Activated CD8-positive, alpha-beta memory T cell treated with anti-CD3 and anti-CD28 coated beads, Interleukin-2, amount 50 U/mL, for 4 hours (primary cell): Measurements from ENCODE around the gene TFAP2A.

Experiments used
- DNase-seq: peaks from one replicate; pipeline ENCODE4 v3.0.0-alpha.2; 2020

TFAP2A gene

GRCh38 chr6:10414756-10415616 lies at the start of gene TFAP2A:
Gene TFAP2A (minus strand): TSS chr6:10415074. CDS start chr6:10414991, 83 bp downstream.
- DNase-seq, result no peak

- DNase-seq, result no peak
Measured at GRCh38 chr6:10463491-10464481, 48.9 kb upstream of the TFAP2A start.

- DNase-seq, result no peak
Measured at GRCh38 chr6:10463040-10463439, 48.2 kb upstream of the TFAP2A start.

GRCh38 chr6:10461850-10462249 lies 47.0 kb upstream of the TFAP2A start:
- DNase-seq, result no peak

GRCh38 chr6:10460096-10460495 lies 45.2 kb upstream of the TFAP2A start:
- no peak for DNase-seq

- no peak for DNase-seq
Measured at GRCh38 chr6:10458287-10458686, 43.4 kb upstream of the TFAP2A start.

GRCh38 chr6:10453596-10453995 lies 38.7 kb upstream of the TFAP2A start:
- DNase-seq, result no peak

- no peak for DNase-seq
Measured at GRCh38 chr6:10451828-10452509, 37.1 kb upstream of the TFAP2A start.

GRCh38 chr6:10451394-10451793 lies 36.5 kb upstream of the TFAP2A start:
- no peak for DNase-seq

GRCh38 chr6:10449751-10450150 lies 34.9 kb upstream of the TFAP2A start:
- no peak for DNase-seq

GRCh38 chr6:10448096-10448495 lies 33.2 kb upstream of the TFAP2A start:
- no peak for DNase-seq

- DNase-seq, result no peak
Measured at GRCh38 chr6:10446548-10446947, 31.7 kb upstream of the TFAP2A start.

GRCh38 chr6:10441655-10442009 lies 26.8 kb upstream of the TFAP2A start:
- no peak for DNase-seq

- no peak for DNase-seq
Measured at GRCh38 chr6:10441004-10441654, 26.3 kb upstream of the TFAP2A start.

GRCh38 chr6:10437891-10438290 lies 23.0 kb upstream of the TFAP2A start:
- no peak for DNase-seq

GRCh38 chr6:10434235-10434634 lies 19.4 kb upstream of the TFAP2A start:
- DNase-seq, result no peak

- no peak for DNase-seq
Measured at GRCh38 chr6:10433322-10433721, 18.4 kb upstream of the TFAP2A start.

- DNase-seq, result no peak
Measured at GRCh38 chr6:10431423-10432164, 16.7 kb upstream of the TFAP2A start.

- no peak for DNase-seq
Measured at GRCh38 chr6:10429638-10430427, 15.0 kb upstream of the TFAP2A start.

- DNase-seq, result no peak
Measured at GRCh38 chr6:10426781-10427279, 12.0 kb upstream of the TFAP2A start.
